GM21737 (cell line): ENCODE results near the gene HDLBP.

ENCODE experiments used
- ATAC-seq: cut with Tn5 transposase; IDR thresholded peaks from one replicate; pipeline ENCODE4 v1.9.1; 2021; ENCODE audit warnings: mild to moderate bottlenecking, moderate library complexity; ENCODE audit not compliant: unreplicated experiment

Gene HDLBP

GRCh38 chr2:241214766-241215165 lies 100.7 kb downstream of the HDLBP start:
- no peak for ATAC-seq

- no peak for ATAC-seq
These were observed 101.3 kb downstream of the HDLBP start for GRCh38 chr2:241214209-241214608.

- ATAC-seq = no peak
These were observed 101.9 kb downstream of the HDLBP start for GRCh38 chr2:241213567-241213966.

- no peak for ATAC-seq
These were observed 102.4 kb downstream of the HDLBP start for GRCh38 chr2:241213041-241213440.

- no peak for ATAC-seq
These were observed 104.2 kb downstream of the HDLBP start for GRCh38 chr2:241211276-241211675.

GRCh38 chr2:241209271-241209670 lies 106.2 kb downstream of the HDLBP start:
- no peak for ATAC-seq

- ATAC-seq = no peak
These were observed 107.4 kb downstream of the HDLBP start for GRCh38 chr2:241208058-241208457.

- no peak for ATAC-seq
These were observed 107.8 kb downstream of the HDLBP start for GRCh38 chr2:241207641-241208040.

- no peak for ATAC-seq
These were observed 108.3 kb downstream of the HDLBP start for GRCh38 chr2:241207151-241207550.

- no peak for ATAC-seq
These were observed 110.4 kb downstream of the HDLBP start for GRCh38 chr2:241205086-241205485.

- ATAC-seq = no peak
These were observed 111.0 kb downstream of the HDLBP start for GRCh38 chr2:241204490-241204889.

GRCh38 chr2:241204010-241204384 lies 111.5 kb downstream of the HDLBP start:
- ATAC-seq = no peak

- no peak for ATAC-seq
These were observed 112.1 kb downstream of the HDLBP start for GRCh38 chr2:241203218-241204009.

GRCh38 chr2:241202681-241203080 lies 112.8 kb downstream of the HDLBP start:
- ATAC-seq = no peak

GRCh38 chr2:241202268-241202585 lies 113.2 kb downstream of the HDLBP start:
- no peak for ATAC-seq

- ATAC-seq = no peak
These were observed 113.8 kb downstream of the HDLBP start for GRCh38 chr2:241201445-241202267.

GRCh38 chr2:241200822-241201395 lies 114.6 kb downstream of the HDLBP start:
- no peak for ATAC-seq

- no peak for ATAC-seq
These were observed 115.3 kb downstream of the HDLBP start for GRCh38 chr2:241199897-241200821.

- ATAC-seq = no peak
These were observed 116.2 kb downstream of the HDLBP start for GRCh38 chr2:241199286-241199685.

GRCh38 chr2:241198381-241199279 lies 116.8 kb downstream of the HDLBP start:
- ATAC-seq = no peak
